Cardiac muscle cell (in vitro differentiated cells and primary cell): ENCODE results near the gene MAPK10. TPM values are rescaled to one million over a fixed set of nuclear protein-coding genes. Genes with fewer than 3 reads are reported as not detected.

Experiments used
- DNase-seq, 2 donors: peaks; one replicate each; pipeline versions ENCODE4 v3.0.0 to v3.0.0-alpha.2; 2010 to 2017; ENCODE audit warnings: low read depth in 1 of 2, low spot score in 1 of 2
- H3K27ac ChIP-seq: fragments of 200-600 bp; sonication (generic); 2 replicates; pipeline ENCODE4 v1.5.1; 2016
- H3K27me3 ChIP-seq: fragments of 200-600 bp; sonication (generic); 2 replicates; pipeline ENCODE4 v1.6.0; 2016; ENCODE audit warnings: control low read depth
- H3K36me3 ChIP-seq: fragments of 200-600 bp; sonication (generic); 2 replicates; pipeline ENCODE4 v1.5.1; 2016; ENCODE audit warnings: control low read depth
- H3K4me1 ChIP-seq: fragments of 200-600 bp; sonication (generic); 2 replicates; pipeline ENCODE4 v1.8.1; 2017; ENCODE audit warnings: low read depth, mild to moderate bottlenecking, mixed run types
- H3K4me3 ChIP-seq: fragments of 200-600 bp; sonication (generic); 2 replicates; pipeline ENCODE4 v1.5.1; 2016; ENCODE audit warnings: mild to moderate bottlenecking
- H3K9me3 ChIP-seq: fragments of 200-600 bp; sonication (generic); 2 replicates; pipeline ENCODE4 v1.5.1; 2017; ENCODE audit warnings: low read depth, mild to moderate bottlenecking, control low read depth
- CTCF ChIP-seq: IDR thresholded peaks from 2 replicates; pipeline ENCODE4 v1.5.1; 2012; ENCODE audit warnings: low read depth, mild to moderate bottlenecking, low read length
- polyA plus RNA-seq: library from polyadenylated mRNA; unstranded; fragments of >200 nt; fragmentation: Nextera tagmentation; extraction: Ambion mirVana; gene quantifications from 2 replicates; pipeline ENCODE4 v1.2.1, GENCODE V29; 2016
- total RNA-seq: library from RNA; depleted of rRNA; stranded (reverse); fragments of >200 nt; gene quantifications from 2 replicates; pipeline ENCODE4 v1.2.3, GENCODE V29; 2016

MAPK10 gene
- total and polyA plus RNA-seq, 2 experiments from 2014 or later: 13.9 to 22.8 TPM

GRCh38 chr4:86362510-86362909 lies 2.7 kb upstream of the MAPK10 start:
- H3K4me1 ChIP-seq: peaks cover 22% of the 10 kb centered on the region
- H3K9me3 ChIP-seq: no peaks in the 10 kb centered on the region
- no peaks in the 10 kb centered on the region for H3K27me3 ChIP-seq
- no peak for TF ChIP-seq CTCF
- H3K27ac ChIP-seq: no peak overlapping the region
- no peak overlapping the region for H3K4me3 ChIP-seq
- no peak for DNase-seq
- H3K36me3 ChIP-seq: no peaks in the 10 kb centered on the region

- no peak for TF ChIP-seq CTCF
- Histone ChIP-seq H3K36me3 (no peaks in the 10 kb centered on the region), H3K9me3 (no peaks in the 10 kb centered on the region), H3K27me3 (no peaks in the 10 kb centered on the region), H3K4me3 (no peak overlapping the region), H3K27ac (no peak overlapping the region), H3K4me1 (peaks cover 22% of the 10 kb centered on the region)
- peak; percentile 10 to 50 for DNase-seq
Observed at GRCh38 chr4:86358257-86358656, 1.6 kb downstream of the MAPK10 start.

DNA sequence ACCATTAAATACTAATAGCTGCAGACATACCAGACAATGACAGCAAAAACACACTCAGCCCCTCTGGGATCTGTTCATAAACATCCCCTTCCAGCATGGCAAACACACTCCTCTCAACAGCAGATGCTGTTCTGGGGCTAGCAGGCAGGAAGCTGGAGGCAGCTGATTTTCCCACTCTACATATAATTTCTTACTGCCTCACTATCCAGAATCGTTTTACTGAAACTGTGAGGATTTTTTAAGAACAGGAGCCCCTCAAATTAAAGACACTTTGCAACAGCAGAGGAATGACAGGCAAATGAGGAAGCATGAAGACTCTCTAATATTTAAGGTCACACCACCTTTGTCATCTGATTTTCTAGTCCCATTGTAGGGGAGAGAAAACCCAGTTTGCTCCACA lies 2.2 kb downstream of the MAPK10 start:
- H3K27ac ChIP-seq: no peak overlapping the region
- no peak for TF ChIP-seq CTCF
- H3K4me1 ChIP-seq: peaks cover 22% of the 10 kb centered on the region
- no peaks in the 10 kb centered on the region for H3K36me3 ChIP-seq
- DNase-seq: no peak
- no peaks in the 10 kb centered on the region for H3K9me3 ChIP-seq
- no peaks in the 10 kb centered on the region for H3K27me3 ChIP-seq
- H3K4me3 ChIP-seq: no peak overlapping the region

- no peak for TF ChIP-seq CTCF
- DNase-seq: no peak
- no peak overlapping the region for H3K4me3 ChIP-seq
- H3K27me3 ChIP-seq: no peaks in the 10 kb centered on the region
- no peaks in the 10 kb centered on the region for H3K9me3 ChIP-seq
- H3K4me1 ChIP-seq: peaks cover 22% of the 10 kb centered on the region
- H3K27ac ChIP-seq: no peak overlapping the region
- H3K36me3 ChIP-seq: no peaks in the 10 kb centered on the region
Observed at GRCh38 chr4:86356425-86357210, 3.2 kb downstream of the MAPK10 start.

DNA sequence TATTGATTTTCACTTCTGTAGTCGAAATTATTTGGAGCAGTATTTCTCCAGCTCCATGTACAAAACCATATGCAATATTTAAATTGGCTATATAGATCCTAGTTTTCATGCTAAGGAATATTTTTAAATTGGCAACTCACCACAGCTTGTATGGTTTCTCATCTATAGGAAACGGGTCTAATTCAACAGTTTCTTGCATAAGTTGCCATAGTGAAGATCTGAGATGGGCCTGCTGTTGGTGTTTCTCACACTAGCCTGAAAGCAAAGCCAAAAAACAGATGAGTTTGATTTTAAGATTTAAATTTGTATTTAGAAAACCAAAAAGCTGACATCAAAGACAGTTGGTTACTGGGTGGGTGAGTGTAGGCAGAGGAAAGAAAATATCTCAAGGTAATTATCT lies 5.5 kb downstream of the MAPK10 start:
- Histone ChIP-seq H3K27me3 (no peaks in the 10 kb centered on the region), H3K4me3 (no peak overlapping the region), H3K27ac (no peak overlapping the region), H3K4me1 (peaks cover 12% of the 10 kb centered on the region), H3K9me3 (no peaks in the 10 kb centered on the region), H3K36me3 (no peaks in the 10 kb centered on the region)
- DNase-seq: no peak
- TF ChIP-seq CTCF: no peak
